Prostate gland (tissue), 2 donors: ENCODE measurements around the gene RIBC1.

Source experiments
- CTCF ChIP-seq, 4 experiments: fragments of 200-600 bp in 2 of 4; fragments of 450-650 bp in 2 of 4; sonication (generic) in 2 of 4; IDR thresholded peaks; 1 replicate in 3 of 4; 2 replicates in 1 of 4; pipeline ENCODE4 v1.5.1; 2016 to 2019; ENCODE audit warnings: antibody characterized with exemption in 4 of 4, mild to moderate bottlenecking in 2 of 4, moderate library complexity in 2 of 4
- POLR2A ChIP-seq: fragments of 450-650 bp; IDR thresholded peaks from one replicate; pipeline ENCODE4 v1.6.1; 2016; ENCODE audit warnings: antibody characterized with exemption, mild to moderate bottlenecking
- POLR2AphosphoS5 ChIP-seq: sonication (generic); formaldehyde crosslinking; IDR thresholded peaks from one replicate; pipeline ENCODE4 v1.6.1; 2017; ENCODE audit warnings: antibody characterized with exemption

DNA sequence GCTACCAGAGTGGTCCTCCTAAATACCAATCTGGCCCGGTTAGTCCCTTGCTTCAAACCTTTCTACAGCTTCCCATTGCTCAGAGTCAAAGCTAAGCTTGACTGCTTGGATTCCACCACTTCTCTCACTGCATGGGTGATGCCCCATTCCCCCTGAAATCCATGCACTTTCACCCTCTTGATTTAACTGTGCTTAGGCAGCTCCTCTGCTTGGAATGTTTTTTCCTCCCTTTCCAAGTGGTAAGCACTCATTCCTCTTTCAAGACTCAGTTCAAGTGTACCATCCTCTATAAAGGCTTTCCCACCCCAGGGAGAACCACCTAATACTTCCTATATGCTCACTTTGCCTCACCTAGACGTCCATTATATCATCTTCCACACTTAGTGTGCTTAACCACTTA is 49.4 kb upstream of the RIBC1 start:
- no peak for TF ChIP-seq CTCF (IDR thresholded peaks at IDR 0.05)
- TF ChIP-seq POLR2AphosphoS5, result no peak
- TF ChIP-seq POLR2A, result no peak
